Vagina (tissue), 2 donors: ENCODE results near the gene CUEDC1.

Source experiments
- CTCF ChIP-seq, 3 experiments: fragments of 450-650 bp in 2 of 3; fragments of 200-600 bp in 1 of 3; sonication (generic) in 1 of 3; IDR thresholded peaks; one replicate each; pipeline ENCODE4 v1.5.1; 2017 to 2019; ENCODE audit warnings: antibody characterized with exemption in 3 of 3, mild to moderate bottlenecking in 2 of 3, moderate library complexity in 2 of 3
- POLR2A ChIP-seq, 2 donors: fragments of 450-650 bp; IDR thresholded peaks; one replicate each; pipeline ENCODE4 v1.6.1; 2017; ENCODE audit warnings: antibody characterized with exemption in 2 of 2, mild to moderate bottlenecking in 2 of 2, moderate library complexity in 2 of 2
- POLR2AphosphoS5 ChIP-seq, 2 donors: sonication (generic); formaldehyde crosslinking; IDR thresholded peaks; one replicate each; pipeline ENCODE4 v1.9.0; 2017; ENCODE audit warnings: antibody characterized with exemption in 2 of 2, mild to moderate bottlenecking in 2 of 2, low read depth in 1 of 2; ENCODE audit not compliant: insufficient read depth in 1 of 2

- TF ChIP-seq CTCF (IDR thresholded peaks at IDR 0.05) (no peak), POLR2A (IDR thresholded peaks at IDR 0.05) (no peak), POLR2AphosphoS5 (IDR thresholded peaks at IDR 0.05; ENCODE audit: insufficient read depth in 1 of 2, low read depth in 1 of 2) (no peak)
These were observed 88.5 kb downstream of the CUEDC1 start for GRCh38 chr17:57866723-57867122.
